Natural killer cell treated with Interleukin-12 subunit alpha and Interleukin-12 subunit beta and Interleukin-15 and Interleukin-18, amount 100 ng/mL, for 72 hours (primary cell): ENCODE measurements around the gene STX8. TPM values are rescaled to one million over a fixed set of nuclear protein-coding genes. Genes with fewer than 3 reads are reported as not detected.

Experiments
- ATAC-seq, 2 donors: fragments of 150-1000 bp; cut with Tn5 transposase in 1 of 2; sonication (Bioruptor Pico), chemical (Tn5 transposase) in 1 of 2; 2 replicates each; pipeline ENCODE4 v1.10.0; 2021
- DNase-seq: peaks from one replicate; pipeline ENCODE4 v3.0.0; 2022; ENCODE audit warnings: low spot score
- H3K27ac Mint-ChIP-seq, 2 donors: 1 replicate in 1 of 2; 2 replicates in 1 of 2; pipeline ENCODE4 v1.8.0; 2022; ENCODE audit warnings: mixed read lengths in 2 of 2, mild to moderate bottlenecking in 1 of 2, moderate library complexity in 1 of 2
- H3K27me3 Mint-ChIP-seq, 2 donors: 1 replicate in 1 of 2; 2 replicates in 1 of 2; pipeline ENCODE4 v1.8.0; 2022; ENCODE audit warnings: mixed read lengths in 2 of 2
- H3K36me3 Mint-ChIP-seq: one replicate; pipeline ENCODE4 v1.8.0; 2022; ENCODE audit warnings: mixed read lengths
- H3K4me1 Mint-ChIP-seq, 2 donors: 1 replicate in 1 of 2; 2 replicates in 1 of 2; pipeline ENCODE4 v1.8.0; 2022; ENCODE audit warnings: low read depth in 2 of 2, mixed read lengths in 2 of 2, mild to moderate bottlenecking in 1 of 2
- H3K4me3 Mint-ChIP-seq: one replicate; pipeline ENCODE4 v1.8.0; 2022; ENCODE audit warnings: mixed read lengths
- H3K9me3 Mint-ChIP-seq: 2 replicates; pipeline ENCODE4 v1.8.0; 2022; ENCODE audit warnings: mixed read lengths
- total RNA-seq, 2 donors: library from RNA; stranded (reverse); gene quantifications; one replicate each; pipeline ENCODE4 v1.2.3, GENCODE V29; 2022

The STX8 gene
- total RNA-seq, 2 donors from 2014 or later: 65.2 to 87.7 TPM

- H3K27ac Mint-ChIP-seq: no peak overlapping the region
- DNase-seq (no peak), ATAC-seq (no peak)
- H3K36me3 Mint-ChIP-seq: peaks cover 22% of the 10 kb centered on the region
- H3K4me3 Mint-ChIP-seq: no peak overlapping the region
- no peaks in the 10 kb centered on the region for H3K27me3 Mint-ChIP-seq
- H3K9me3 Mint-ChIP-seq: peaks cover 15% of the 10 kb centered on the region
- peaks cover 39 to 48% of the 10 kb centered on the region in 2 donors for H3K4me1 Mint-ChIP-seq
These were observed 62.4 kb downstream of the STX8 start for GRCh38 chr17:9513266-9513665.

- DNase-seq: no peak
- ATAC-seq: no peak
- H3K27ac Mint-ChIP-seq: no peak overlapping the region
- no peak overlapping the region for H3K4me3 Mint-ChIP-seq
- peaks cover 28% of the 10 kb centered on the region for H3K36me3 Mint-ChIP-seq
- H3K9me3 Mint-ChIP-seq: peaks cover 20% of the 10 kb centered on the region
- peaks cover 37 to 45% of the 10 kb centered on the region in 2 donors for H3K4me1 Mint-ChIP-seq
- no peaks in the 10 kb centered on the region for H3K27me3 Mint-ChIP-seq
These were observed 63.1 kb downstream of the STX8 start for GRCh38 chr17:9512323-9513168.

- Mint-ChIP-seq H3K27ac (no peak overlapping the region), H3K27me3 (no peaks in the 10 kb centered on the region), H3K4me1 (peaks cover 31 to 41% of the 10 kb centered on the region in 2 donors), H3K4me3 (no peak overlapping the region), H3K36me3 (peaks cover 30% of the 10 kb centered on the region), H3K9me3 (peaks cover 21% of the 10 kb centered on the region)
- DNase-seq (no peak), ATAC-seq (no peak)
These were observed 66.3 kb downstream of the STX8 start for GRCh38 chr17:9509236-9509816.

GRCh38 chr17:9499041-9499440, 76.6 kb downstream of the STX8 start:
- DNase-seq (no peak), ATAC-seq (no peak)
- H3K27me3 Mint-ChIP-seq: no peaks in the 10 kb centered on the region
- peak overlapping the region in 1 of 2 donors; percentile 81 for H3K27ac Mint-ChIP-seq
- no peaks in the 10 kb centered on the region for H3K9me3 Mint-ChIP-seq
- H3K4me1 Mint-ChIP-seq: peaks cover 12 to 18% of the 10 kb centered on the region in 2 donors
- no peak overlapping the region for H3K4me3 Mint-ChIP-seq
- H3K36me3 Mint-ChIP-seq: no peaks in the 10 kb centered on the region

- DNase-seq: no peak
- ATAC-seq: peak; percentile 38 to 57
- H3K36me3 Mint-ChIP-seq: no peaks in the 10 kb centered on the region
- no peak overlapping the region for H3K4me3 Mint-ChIP-seq
- peak overlapping the region in 1 of 2 donors; percentile 81 for H3K27ac Mint-ChIP-seq
- H3K4me1 Mint-ChIP-seq: peaks cover 12 to 18% of the 10 kb centered on the region in 2 donors
- H3K27me3 Mint-ChIP-seq: no peaks in the 10 kb centered on the region
- H3K9me3 Mint-ChIP-seq: no peaks in the 10 kb centered on the region
These were observed 77.1 kb downstream of the STX8 start for GRCh38 chr17:9498490-9498889.

- Mint-ChIP-seq H3K27me3 (no peaks in the 10 kb centered on the region), H3K36me3 (peaks cover 17% of the 10 kb centered on the region), H3K4me3 (no peak overlapping the region), H3K27ac (no peak overlapping the region), H3K9me3 (no peaks in the 10 kb centered on the region), H3K4me1 (peaks cover 0 to 14% of the 10 kb centered on the region in 2 donors)
- ATAC-seq (no peak), DNase-seq (no peak)
These were observed 87.1 kb downstream of the STX8 start for GRCh38 chr17:9488556-9488955.

GRCh38 chr17:9487406-9487805, 88.2 kb downstream of the STX8 start:
- no peak for DNase-seq
- Mint-ChIP-seq H3K4me3 (no peak overlapping the region), H3K4me1 (peaks cover 0 to 18% of the 10 kb centered on the region in 2 donors), H3K27me3 (no peaks in the 10 kb centered on the region), H3K27ac (no peak overlapping the region), H3K36me3 (peaks cover 17% of the 10 kb centered on the region), H3K9me3 (no peaks in the 10 kb centered on the region)
- ATAC-seq: no peak

- no peak overlapping the region for H3K4me3 Mint-ChIP-seq
- H3K27me3 Mint-ChIP-seq: no peaks in the 10 kb centered on the region
- ATAC-seq (peak in 1 of 2 donors; percentile 65), DNase-seq (no peak)
- H3K36me3 Mint-ChIP-seq: peaks cover 10% of the 10 kb centered on the region
- H3K27ac Mint-ChIP-seq: peak overlapping the region in 1 of 2 donors; percentile 25
- no peaks in the 10 kb centered on the region for H3K9me3 Mint-ChIP-seq
- H3K4me1 Mint-ChIP-seq: peaks cover 2 to 19% of the 10 kb centered on the region in 2 donors
These were observed 90.8 kb downstream of the STX8 start for GRCh38 chr17:9484789-9485188.

- no peaks in the 10 kb centered on the region for H3K27me3 Mint-ChIP-seq
- H3K4me3 Mint-ChIP-seq: no peak overlapping the region
These were observed 95.7 kb downstream of the STX8 start for GRCh38 chr17:9479964-9480363.

GRCh38 chr17:9478889-9479288, 96.7 kb downstream of the STX8 start:
- no peak for ATAC-seq
- Mint-ChIP-seq H3K36me3 (peaks cover under 1% of the 10 kb centered on the region), H3K27ac (no peak overlapping the region), H3K4me3 (no peak overlapping the region), H3K27me3 (no peaks in the 10 kb centered on the region), H3K4me1 (peaks cover 4 to 20% of the 10 kb centered on the region in 2 donors), H3K9me3 (no peaks in the 10 kb centered on the region)
- no peak for DNase-seq

More at GRCh38 chr17:9479964-9480363, 95.7 kb downstream of the STX8 start:
- DNase-seq (no peak), ATAC-seq (no peak)
- Mint-ChIP-seq H3K36me3 (peaks cover 5% of the 10 kb centered on the region), H3K27ac (peak overlapping the region in 1 of 2 donors; percentile 20), H3K9me3 (no peaks in the 10 kb centered on the region), H3K4me1 (peaks cover 4 to 18% of the 10 kb centered on the region in 2 donors)

- ATAC-seq (no peak), DNase-seq (no peak)
- H3K4me1 Mint-ChIP-seq: peaks cover 20 to 29% of the 10 kb centered on the region in 2 donors
- H3K27ac Mint-ChIP-seq: no peak overlapping the region
- no peaks in the 10 kb centered on the region for H3K36me3 Mint-ChIP-seq
- no peaks in the 10 kb centered on the region for H3K27me3 Mint-ChIP-seq
- H3K4me3 Mint-ChIP-seq: no peak overlapping the region
- no peaks in the 10 kb centered on the region for H3K9me3 Mint-ChIP-seq
These were observed 100.4 kb downstream of the STX8 start for GRCh38 chr17:9475101-9475658.

- Mint-ChIP-seq H3K9me3 (no peaks in the 10 kb centered on the region), H3K4me1 (peaks cover 31 to 34% of the 10 kb centered on the region in 2 donors), H3K27ac (no peak overlapping the region), H3K27me3 (no peaks in the 10 kb centered on the region), H3K36me3 (no peaks in the 10 kb centered on the region), H3K4me3 (no peak overlapping the region)
- ATAC-seq (no peak), DNase-seq (no peak)
These were observed 101.9 kb downstream of the STX8 start for GRCh38 chr17:9473711-9474110.

- Mint-ChIP-seq H3K27ac (peak overlapping the region; percentile 78 to 81), H3K27me3 (no peaks in the 10 kb centered on the region), H3K36me3 (no peaks in the 10 kb centered on the region), H3K9me3 (no peaks in the 10 kb centered on the region), H3K4me3 (no peak overlapping the region), H3K4me1 (peaks cover 35 to 37% of the 10 kb centered on the region in 2 donors)
- no peak for DNase-seq
- ATAC-seq: no peak
These were observed 103.1 kb downstream of the STX8 start for GRCh38 chr17:9472541-9472940.

- ATAC-seq (peak in 1 of 2 donors; percentile 21), DNase-seq (no peak)
- Mint-ChIP-seq H3K4me3 (no peak overlapping the region), H3K9me3 (no peaks in the 10 kb centered on the region), H3K27me3 (no peaks in the 10 kb centered on the region), H3K36me3 (no peaks in the 10 kb centered on the region), H3K27ac (peak overlapping the region; percentile 78 to 81), H3K4me1 (peaks cover 35 to 37% of the 10 kb centered on the region in 2 donors)
These were observed 103.5 kb downstream of the STX8 start for GRCh38 chr17:9472094-9472493.
